Putamen (tissue), 1 donor: ENCODE results near the gene SLC43A3.

Experiments used
- DNase-seq: peaks from one replicate; pipeline ENCODE4 v3.0.0-alpha.2; 2016; ENCODE audit warnings: low spot score

SLC43A3 gene

GRCh38 chr11:57426929-57427726, at the start of gene SLC43A3:
Gene SLC43A3, minus strand, starts transcription at chr11:57427121. Its CDS starts 949 bp downstream, at chr11:57426172.
- peak; percentile 27 for DNase-seq

GRCh38 chr11:57476047-57476756, 49.3 kb upstream of the SLC43A3 start:
- no peak for DNase-seq

- DNase-seq, result no peak
These were observed 48.7 kb upstream of the SLC43A3 start for GRCh38 chr11:57475671-57476046.

GRCh38 chr11:57475191-57475590, 48.3 kb upstream of the SLC43A3 start:
- no peak for DNase-seq

GRCh38 chr11:57474803-57475115, 47.8 kb upstream of the SLC43A3 start:
- no peak for DNase-seq

GRCh38 chr11:57474017-57474802, 47.3 kb upstream of the SLC43A3 start:
- DNase-seq, result no peak

- no peak for DNase-seq
These were observed 46.4 kb upstream of the SLC43A3 start for GRCh38 chr11:57473285-57473841.

- no peak for DNase-seq
These were observed 44.6 kb upstream of the SLC43A3 start for GRCh38 chr11:57471496-57471895.

GRCh38 chr11:57469268-57469667, 42.3 kb upstream of the SLC43A3 start:
- DNase-seq, result no peak

- DNase-seq, result no peak
These were observed 41.4 kb upstream of the SLC43A3 start for GRCh38 chr11:57468276-57468675.

- DNase-seq, result no peak
These were observed 40.7 kb upstream of the SLC43A3 start for GRCh38 chr11:57467508-57468157.

- no peak for DNase-seq
These were observed 39.8 kb upstream of the SLC43A3 start for GRCh38 chr11:57466680-57467079.

GRCh38 chr11:57464539-57465181, 37.7 kb upstream of the SLC43A3 start:
- no peak for DNase-seq

GRCh38 chr11:57463671-57464538, 37.0 kb upstream of the SLC43A3 start:
- DNase-seq, result no peak

GRCh38 chr11:57462597-57462996, 35.7 kb upstream of the SLC43A3 start:
- no peak for DNase-seq

- no peak for DNase-seq
These were observed 35.0 kb upstream of the SLC43A3 start for GRCh38 chr11:57461841-57462489.

- no peak for DNase-seq
These were observed 34.1 kb upstream of the SLC43A3 start for GRCh38 chr11:57460758-57461749.

- no peak for DNase-seq
These were observed 33.3 kb upstream of the SLC43A3 start, which contains the start of gene RTN4RL2 for GRCh38 chr11:57460022-57460757. Gene RTN4RL2, plus strand, starts transcription at chr11:57460528. Its CDS starts 338 bp downstream, at chr11:57460866.
